Measurements from ENCODE around the gene CD37.

Gene CD37

DNA sequence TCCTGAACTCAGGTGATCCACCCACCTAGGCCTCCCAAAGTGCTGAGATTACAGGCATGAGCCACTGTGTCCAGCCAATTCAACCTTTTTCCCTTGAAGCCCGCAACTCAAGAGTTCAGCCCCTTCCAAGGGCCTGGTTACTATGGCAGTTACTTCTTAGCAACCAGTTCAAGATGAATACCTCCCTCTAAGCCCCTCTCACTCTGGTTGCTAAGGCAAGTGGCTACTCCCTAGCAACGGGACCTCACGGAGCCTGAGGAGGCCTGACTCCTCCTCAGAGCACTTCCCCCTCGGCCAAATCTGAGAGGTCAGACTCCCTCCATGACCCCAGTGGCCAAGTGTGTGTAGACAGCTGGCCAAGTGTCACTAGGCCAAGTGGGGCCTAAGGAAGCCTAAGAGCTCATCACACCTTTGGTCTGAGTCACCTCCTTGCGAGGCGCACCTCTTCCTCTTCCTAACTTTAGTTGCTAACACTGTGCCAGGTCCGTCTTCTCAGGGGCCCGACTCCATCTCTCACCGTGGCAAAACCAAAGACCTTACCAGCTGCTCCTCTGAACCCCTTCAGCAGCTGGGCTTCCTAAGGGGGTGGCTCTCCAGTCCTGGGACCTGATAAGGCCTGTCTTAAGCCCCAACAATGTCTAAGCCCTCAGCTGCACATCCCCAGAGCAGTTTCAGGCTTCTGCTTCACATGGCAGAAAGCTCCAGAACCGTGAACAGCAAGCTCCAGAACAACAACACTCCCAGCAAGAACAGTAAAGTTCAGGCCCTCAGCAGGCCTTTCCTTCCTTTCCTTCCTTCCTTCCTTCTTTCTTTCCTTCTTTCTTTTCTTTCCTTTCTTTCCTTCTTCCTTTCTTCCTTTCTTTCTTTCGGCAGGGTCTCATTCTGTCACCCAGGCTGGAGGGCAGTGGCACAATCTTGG is 9.6 kb downstream of the CD37 start:
- DNase-seq (ENCODE audit: low spot score) = no peak
- TF ChIP-seq, protein P1, sequence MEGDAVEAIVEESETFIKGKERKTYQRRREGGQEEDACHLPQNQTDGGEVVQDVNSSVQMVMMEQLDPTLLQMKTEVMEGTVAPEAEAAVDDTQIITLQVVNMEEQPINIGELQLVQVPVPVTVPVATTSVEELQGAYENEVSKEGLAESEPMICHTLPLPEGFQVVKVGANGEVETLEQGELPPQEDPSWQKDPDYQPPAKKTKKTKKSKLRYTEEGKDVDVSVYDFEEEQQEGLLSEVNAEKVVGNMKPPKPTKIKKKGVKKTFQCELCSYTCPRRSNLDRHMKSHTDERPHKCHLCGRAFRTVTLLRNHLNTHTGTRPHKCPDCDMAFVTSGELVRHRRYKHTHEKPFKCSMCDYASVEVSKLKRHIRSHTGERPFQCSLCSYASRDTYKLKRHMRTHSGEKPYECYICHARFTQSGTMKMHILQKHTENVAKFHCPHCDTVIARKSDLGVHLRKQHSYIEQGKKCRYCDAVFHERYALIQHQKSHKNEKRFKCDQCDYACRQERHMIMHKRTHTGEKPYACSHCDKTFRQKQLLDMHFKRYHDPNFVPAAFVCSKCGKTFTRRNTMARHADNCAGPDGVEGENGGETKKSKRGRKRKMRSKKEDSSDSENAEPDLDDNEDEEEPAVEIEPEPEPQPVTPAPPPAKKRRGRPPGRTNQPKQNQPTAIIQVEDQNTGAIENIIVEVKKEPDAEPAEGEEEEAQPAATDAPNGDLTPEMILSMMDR (IDR thresholded peaks at IDR 0.05; ENCODE audit: extremely low read depth, missing control alignments) = no peak

DNA sequence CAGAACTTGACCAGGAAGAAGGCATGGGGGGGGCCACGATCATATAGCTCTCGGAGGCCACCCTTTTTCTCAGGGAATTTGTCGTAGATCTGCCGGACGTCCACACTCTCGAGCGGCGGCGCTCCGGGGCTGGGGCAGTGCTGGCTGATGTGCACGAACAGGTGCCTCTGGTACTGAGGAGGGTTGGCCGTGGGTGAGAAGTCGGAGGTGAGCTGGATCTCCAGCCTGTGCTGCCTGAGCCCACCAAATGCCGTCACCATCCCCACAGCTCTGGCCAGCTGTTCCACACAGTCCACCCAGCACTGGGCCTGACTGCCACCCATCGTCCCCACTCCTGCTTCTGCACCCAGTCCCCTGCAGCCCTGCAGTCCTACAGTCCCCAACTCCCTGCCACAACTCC is 12.0 kb downstream of the CD37 start:
- no peak for DNase-seq (ENCODE audit: low spot score)
- TF ChIP-seq, protein P1 (IDR thresholded peaks at IDR 0.05; ENCODE audit: extremely low read depth, missing control alignments) = no peak

DNA sequence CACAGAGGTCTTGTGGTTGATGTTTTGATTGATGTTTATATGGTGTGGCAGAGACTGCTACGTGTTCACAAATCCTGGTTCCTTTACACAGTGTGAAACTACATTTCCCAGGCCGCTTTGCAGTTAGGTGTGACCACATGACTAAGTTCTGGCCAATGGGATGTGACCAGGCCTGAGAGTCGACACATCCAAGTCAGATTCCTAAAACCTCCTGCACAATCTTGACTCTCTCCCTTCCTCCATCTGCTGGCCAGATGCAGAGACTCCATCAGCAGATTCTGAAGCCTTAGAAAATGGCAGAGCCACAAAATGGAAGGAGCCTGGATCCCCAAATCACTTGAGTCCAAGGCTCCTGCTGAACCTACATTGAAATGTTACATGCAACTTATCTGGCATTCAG is 12.6 kb downstream of the CD37 start:
- TF ChIP-seq, protein P1 (IDR thresholded peaks at IDR 0.05; ENCODE audit: extremely low read depth, missing control alignments) = no peak
- no peak for DNase-seq (ENCODE audit: low spot score)

DNA sequence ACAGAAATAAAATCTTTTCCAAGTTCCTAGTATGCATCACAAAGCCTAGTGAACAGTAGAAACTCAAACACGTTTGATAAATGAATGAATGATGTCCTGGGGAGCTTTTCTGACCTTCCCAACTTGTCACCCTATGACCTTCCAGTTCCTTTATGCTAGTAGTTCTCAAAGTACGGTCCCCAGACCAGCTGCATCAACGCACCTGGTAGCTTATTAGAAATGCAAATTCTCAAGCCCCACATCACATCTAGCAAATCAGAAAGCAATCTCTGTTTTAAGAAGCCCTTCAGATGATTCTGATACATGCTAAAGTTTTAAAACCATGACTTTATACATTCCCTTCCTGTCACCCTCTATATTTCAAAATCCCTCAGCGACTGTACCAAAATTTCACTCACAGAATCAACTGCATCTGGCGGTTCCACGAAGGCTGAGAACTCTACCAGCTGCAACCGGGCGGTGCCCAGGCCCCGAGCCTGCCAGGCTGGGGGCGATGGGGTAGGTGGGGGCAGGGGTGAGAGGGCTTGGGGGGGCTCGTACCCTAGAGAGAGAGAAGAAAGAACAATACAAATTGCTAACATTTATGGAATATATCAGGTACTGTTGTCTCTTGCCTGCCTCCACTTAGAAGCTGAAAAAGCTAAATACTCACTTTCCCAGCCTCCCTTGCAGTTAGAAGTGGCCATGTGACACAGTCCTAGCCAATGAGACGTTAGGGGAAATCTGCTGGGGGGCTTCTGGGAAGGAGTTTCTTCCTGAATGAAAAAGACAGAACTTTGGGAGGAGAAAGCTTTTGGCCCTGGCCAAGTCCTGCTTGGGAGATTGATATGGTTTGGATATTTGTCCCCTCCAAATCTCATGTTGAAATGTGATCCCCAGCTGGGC is 13.3 kb downstream of the CD37 start:
- DNase-seq (ENCODE audit: low spot score) = no peak
- TF ChIP-seq, protein P1 (IDR thresholded peaks at IDR 0.05; ENCODE audit: extremely low read depth, missing control alignments) = no peak

DNA sequence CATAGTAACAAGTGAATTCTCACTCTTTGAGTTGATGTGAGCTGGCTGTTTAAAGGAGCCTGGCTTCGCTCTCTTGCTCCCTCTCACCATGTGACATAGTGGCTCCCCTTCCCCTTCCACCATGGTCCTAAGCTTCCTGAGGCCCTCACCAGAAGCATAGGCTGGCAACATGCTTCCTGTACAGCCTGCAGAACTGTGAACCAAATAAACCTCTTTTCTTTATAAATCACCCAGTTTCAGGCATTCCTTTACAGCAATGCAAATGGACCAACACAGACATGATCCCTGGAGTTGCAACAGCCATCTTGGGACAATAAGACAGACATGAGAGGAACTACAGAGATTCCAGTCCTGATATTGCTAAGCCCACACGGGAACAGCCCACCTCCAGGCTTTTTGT is 14.4 kb downstream of the CD37 start:
- TF ChIP-seq, protein P1 (IDR thresholded peaks at IDR 0.05; ENCODE audit: extremely low read depth, missing control alignments) = no peak
- no peak for DNase-seq (ENCODE audit: low spot score)

DNA sequence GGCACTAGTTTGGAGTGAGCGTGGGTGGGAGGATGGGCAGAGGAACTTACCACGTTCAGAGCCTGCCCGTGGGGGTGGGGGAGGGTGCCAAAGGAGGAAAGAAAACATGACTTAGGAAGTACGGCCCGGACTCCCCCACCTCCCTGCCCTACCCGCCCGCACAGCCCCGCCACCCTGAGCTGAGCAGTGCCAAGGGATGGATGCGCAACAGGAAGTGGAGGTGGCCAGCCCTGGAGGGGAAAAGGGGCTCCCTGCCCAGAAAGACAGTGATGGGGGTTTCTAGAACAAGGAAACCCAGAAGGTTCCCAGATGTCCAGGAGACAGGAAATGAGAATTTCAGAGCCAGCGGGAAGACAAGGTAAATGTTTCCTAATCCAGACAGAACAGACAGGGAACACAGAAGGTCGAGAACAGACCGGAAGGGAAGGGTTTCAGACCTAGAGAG is 20.7 kb downstream of the CD37 start:
- DNase-seq (ENCODE audit: low spot score) = no peak
- TF ChIP-seq, protein P1 (IDR thresholded peaks at IDR 0.05; ENCODE audit: extremely low read depth, missing control alignments) = no peak

DNA sequence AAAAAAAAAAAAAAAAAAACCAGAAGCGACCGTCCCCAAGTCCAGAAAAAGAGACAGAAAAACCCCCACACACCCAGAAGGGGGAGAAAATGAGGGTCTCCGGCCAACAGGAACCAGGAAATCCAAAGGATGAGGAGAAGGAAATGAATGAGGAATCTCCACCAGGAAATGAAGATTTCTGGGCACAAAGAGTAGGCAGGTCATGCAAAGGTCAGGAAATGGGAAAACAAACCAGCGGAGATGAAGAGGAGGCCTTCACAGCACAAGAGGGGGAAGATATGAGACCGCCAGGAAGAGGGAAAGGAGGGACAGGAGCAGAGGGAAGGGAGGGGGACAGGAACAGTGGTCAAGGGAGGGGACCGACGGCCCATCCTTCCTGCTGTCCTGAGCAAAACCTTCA is 21.2 kb downstream of the CD37 start:
- TF ChIP-seq, protein P1 (IDR thresholded peaks at IDR 0.05; ENCODE audit: extremely low read depth, missing control alignments) = no peak
- no peak for DNase-seq (ENCODE audit: low spot score)

All from GM20000 (cell line).